ENCODE results near the gene EGFL8. TPM values are rescaled to one million over a fixed set of nuclear protein-coding genes. Genes with fewer than 3 reads are reported as not detected.

Gene EGFL8
- total and polyA plus RNA-seq, 9 of the 15 experiments (the other 6 are each of a cell fraction or from before 2014, with no cell fraction given) = 2.2 to 47.4 (median 14.2) TPM

DNA sequence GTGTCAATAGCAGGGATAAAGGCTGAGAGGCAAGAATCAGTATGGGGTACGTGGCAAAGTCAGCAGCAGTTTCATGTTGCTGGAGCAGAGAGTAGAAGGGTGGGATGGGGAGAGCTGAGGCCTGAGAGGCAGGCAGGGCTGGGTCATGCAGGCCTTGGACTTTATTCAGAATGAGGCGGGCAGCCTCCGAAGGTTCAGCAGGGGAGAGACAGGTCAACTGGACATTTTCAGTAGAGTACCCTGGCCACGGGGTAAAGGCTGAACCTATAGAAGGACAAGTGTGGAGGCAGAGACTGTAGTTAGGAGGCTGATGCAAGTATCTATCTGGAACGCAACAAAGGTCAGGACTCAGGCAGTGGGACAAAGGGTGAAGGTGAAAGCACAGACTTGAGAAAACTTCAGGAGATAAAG lies 45.8 kb downstream of the EGFL8 start:
- no peaks in the 10 kb centered on the region for H3K9me1 ChIP-seq (ENCODE audit: control insufficient read depth, insufficient read depth, low read length)
- CTCF ChIA-PET (ENCODE audit: low intra/inter-chr PET ratio) = no interaction called here
- WGBS (ENCODE audit: insufficient coverage, low coverage, missing lambda C conversion rate) = 39% methylated on average over 5 of the region's 5 CpGs
- POLR2A ChIA-PET = no interaction called here
- H2AFZ ChIP-seq (ENCODE audit: low read depth, low read length) = peak overlapping the region; percentile 30; the same call in 1 of the 2 replicates
- FAIRE-seq = no peak
- peak overlapping the region in 1 of 2 experiments; percentile 39; a peak in 1 of 4 replicates for H3K9ac ChIP-seq (ENCODE audit: insufficient read depth in 1 of 2, low read depth in 2 of 2, low read length in 2 of 2)
- H3K4me1 ChIP-seq (replicated peaks in 1 of 2; ENCODE audit: control insufficient read depth in 2 of 2, insufficient read depth in 2 of 2, low read length in 2 of 2) = peaks cover 3 to 6% of the 10 kb centered on the region in 2 experiments; a peak in 4 of 5 replicates
- no TSS peak for BruUV-seq (replicated peaks)
- no peaks in the 10 kb centered on the region for H3K79me2 ChIP-seq (ENCODE audit: control insufficient read depth, insufficient read depth, low read length)
- peaks cover 0 to 14% of the 10 kb centered on the region in 2 experiments; a peak in 2 of 5 replicates for H3K27me3 ChIP-seq (ENCODE audit: control insufficient read depth in 2 of 2, insufficient read depth in 2 of 2, low read length in 2 of 2)
- H3K9me3 ChIP-seq (replicated peaks; ENCODE audit: control insufficient read depth, insufficient read depth, low read depth, low read length) = no peaks in the 10 kb centered on the region
- no peak overlapping the region; the same call in 2 of the 3 replicates for H3K27ac ChIP-seq (ENCODE audit: extremely low read depth, low read depth, low read length)
- intact Hi-C loops (cut with micrococcal nuclease) = no loop called here
- H4K20me1 ChIP-seq (replicated peaks; ENCODE audit: control insufficient read depth, insufficient read depth, low read length) = no peaks in the 10 kb centered on the region
- ATAC-seq = peak; percentile 69
- in situ Hi-C loops (cut with MboI) = no loop called here
- H3K4me3 ChIP-seq = no peak overlapping the region
- no peak overlapping the region for H3K4me2 ChIP-seq (ENCODE audit: insufficient read depth, low read length)
- H3K36me3 ChIP-seq (ENCODE audit: control insufficient read depth, insufficient read depth, low read length) = no peaks in the 10 kb centered on the region
- no peak for DNase-seq (ENCODE audit: extremely low read depth in 1 of 4, low spot score in 3 of 4)
- peak; percentile 72 for TF ChIP-seq CEBPG (CRISPR knock-in tag; IDR thresholded peaks at IDR 0.05)
- TF ChIP-seq CEBPG (tag; conservative IDR thresholded peaks at IDR 0.05 in 1 of 2, IDR thresholded peaks at IDR 0.05 in 1 of 2) = peak in 1 of 2 experiments; percentile 62; a peak in 2 of 4 replicates
- TF ChIP-seq, protein P1, sequence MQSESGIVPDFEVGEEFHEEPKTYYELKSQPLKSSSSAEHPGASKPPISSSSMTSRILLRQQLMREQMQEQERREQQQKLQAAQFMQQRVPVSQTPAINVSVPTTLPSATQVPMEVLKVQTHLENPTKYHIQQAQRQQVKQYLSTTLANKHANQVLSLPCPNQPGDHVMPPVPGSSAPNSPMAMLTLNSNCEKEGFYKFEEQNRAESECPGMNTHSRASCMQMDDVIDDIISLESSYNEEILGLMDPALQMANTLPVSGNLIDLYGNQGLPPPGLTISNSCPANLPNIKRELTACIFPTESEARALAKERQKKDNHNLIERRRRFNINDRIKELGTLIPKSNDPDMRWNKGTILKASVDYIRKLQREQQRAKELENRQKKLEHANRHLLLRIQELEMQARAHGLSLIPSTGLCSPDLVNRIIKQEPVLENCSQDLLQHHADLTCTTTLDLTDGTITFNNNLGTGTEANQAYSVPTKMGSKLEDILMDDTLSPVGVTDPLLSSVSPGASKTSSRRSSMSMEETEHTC (IDR thresholded peaks at IDR 0.05) = no peak
- TF ChIP-seq CXXC5 (CRISPR knock-in tag; IDR thresholded peaks at IDR 0.05) = 0 out of 2 replicates have a peak, but pooled peaks have one; percentile 15
- 0 out of 2 replicates have a peak, but pooled peaks have one; percentile 26 for TF ChIP-seq SMAD4 (CRISPR knock-in tag; conservative IDR thresholded peaks at IDR 0.05)
- TF ChIP-seq, protein P2, sequence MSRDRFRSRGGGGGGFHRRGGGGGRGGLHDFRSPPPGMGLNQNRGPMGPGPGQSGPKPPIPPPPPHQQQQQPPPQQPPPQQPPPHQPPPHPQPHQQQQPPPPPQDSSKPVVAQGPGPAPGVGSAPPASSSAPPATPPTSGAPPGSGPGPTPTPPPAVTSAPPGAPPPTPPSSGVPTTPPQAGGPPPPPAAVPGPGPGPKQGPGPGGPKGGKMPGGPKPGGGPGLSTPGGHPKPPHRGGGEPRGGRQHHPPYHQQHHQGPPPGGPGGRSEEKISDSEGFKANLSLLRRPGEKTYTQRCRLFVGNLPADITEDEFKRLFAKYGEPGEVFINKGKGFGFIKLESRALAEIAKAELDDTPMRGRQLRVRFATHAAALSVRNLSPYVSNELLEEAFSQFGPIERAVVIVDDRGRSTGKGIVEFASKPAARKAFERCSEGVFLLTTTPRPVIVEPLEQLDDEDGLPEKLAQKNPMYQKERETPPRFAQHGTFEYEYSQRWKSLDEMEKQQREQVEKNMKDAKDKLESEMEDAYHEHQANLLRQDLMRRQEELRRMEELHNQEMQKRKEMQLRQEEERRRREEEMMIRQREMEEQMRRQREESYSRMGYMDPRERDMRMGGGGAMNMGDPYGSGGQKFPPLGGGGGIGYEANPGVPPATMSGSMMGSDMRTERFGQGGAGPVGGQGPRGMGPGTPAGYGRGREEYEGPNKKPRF (IDR thresholded peaks at IDR 0.05; ENCODE audit: low read depth, low read length) = no peak
- no peak for TF ChIP-seq ZKSCAN3 (CRISPR knock-in tag; IDR thresholded peaks at IDR 0.05)
- TF ChIP-seq KDM4B (IDR thresholded peaks at IDR 0.05; ENCODE audit: borderline replicate concordance in 2 of 2, low read depth in 1 of 2) = no peak
- TF ChIP-seq TAF7 (tag; IDR thresholded peaks at IDR 0.05) = 0 out of 2 replicates have a peak, but pooled peaks have one; percentile 35
- TF ChIP-seq ESRRA (IDR thresholded peaks at IDR 0.05; ENCODE audit: borderline replicate concordance, low read depth) = peak; percentile 91
- TF ChIP-seq ELF1 (tag; IDR thresholded peaks at IDR 0.05) = no peak

Data from K562 (cell line).